GM21737 (cell line): ENCODE measurements around the gene ANKRD13C.
A peak's percentile ranks its signal among the peaks of the same experiment; 100 is the strongest.
"Not testable (repeated sequence)": the region's sequence is repeated elsewhere in the genome, so short reads cannot be mapped to it uniquely, and the experiment has no call there.

Experiments used
- ATAC-seq: cut with Tn5 transposase; IDR thresholded peaks from one replicate; pipeline ENCODE4 v1.9.1; 2021; ENCODE audit warnings: mild to moderate bottlenecking, moderate library complexity; ENCODE audit not compliant: unreplicated experiment

The ANKRD13C gene

GRCh38 chr1:70361727-70362398 is 7.3 kb upstream of the ANKRD13C start:
- no peak for ATAC-seq

DNA sequence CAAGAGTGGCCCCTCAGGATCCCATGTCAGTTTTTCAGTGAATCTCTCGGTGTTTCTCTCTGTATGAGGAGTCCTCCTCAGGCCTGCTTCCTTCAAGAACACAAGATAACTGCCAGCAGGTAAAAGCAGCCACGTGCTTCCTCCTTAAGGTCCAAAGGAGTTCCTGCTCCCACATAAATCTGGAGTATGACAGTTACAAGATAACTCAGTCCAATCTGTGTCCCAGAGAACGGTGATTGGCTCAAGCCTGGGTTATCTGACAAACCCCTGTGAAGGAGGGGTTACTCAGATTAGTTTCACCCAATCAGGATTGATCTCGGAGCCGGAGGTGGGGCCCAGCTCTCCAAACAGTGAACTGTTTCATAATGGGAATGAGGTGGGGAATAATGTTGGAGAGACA is 5.8 kb upstream of the ANKRD13C start:
- ATAC-seq: no peak

DNA sequence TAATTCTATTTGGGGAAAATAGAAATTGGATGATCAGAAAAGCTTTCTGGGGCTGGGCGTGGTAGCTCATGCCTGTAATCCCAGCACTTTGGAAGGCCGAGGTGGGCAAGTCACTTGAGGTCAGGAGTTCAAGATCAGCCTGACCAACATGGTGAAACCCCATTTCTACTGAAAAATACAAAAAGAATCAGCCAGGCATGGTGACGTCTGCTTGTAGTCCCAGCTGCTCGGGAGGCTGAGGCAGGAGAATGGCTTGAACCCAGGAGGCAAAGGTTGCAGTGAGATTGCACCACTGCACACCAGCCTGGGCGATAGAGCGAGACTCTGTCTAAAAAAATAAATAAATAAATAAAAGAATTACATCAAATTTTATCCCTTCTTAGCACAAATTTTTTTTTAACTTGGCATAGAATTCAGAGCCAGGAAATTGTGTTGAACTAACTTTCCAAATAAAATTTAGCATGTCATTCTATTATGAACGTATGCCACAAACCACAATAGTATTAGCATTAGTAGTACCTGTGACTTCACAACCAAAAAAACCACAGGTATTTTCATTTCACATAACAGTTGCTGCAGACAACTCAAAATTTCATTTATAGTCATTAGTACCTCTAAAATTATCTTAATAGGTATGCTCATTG is 4.5 kb upstream of the ANKRD13C start:
- peak; percentile 36 for ATAC-seq

DNA sequence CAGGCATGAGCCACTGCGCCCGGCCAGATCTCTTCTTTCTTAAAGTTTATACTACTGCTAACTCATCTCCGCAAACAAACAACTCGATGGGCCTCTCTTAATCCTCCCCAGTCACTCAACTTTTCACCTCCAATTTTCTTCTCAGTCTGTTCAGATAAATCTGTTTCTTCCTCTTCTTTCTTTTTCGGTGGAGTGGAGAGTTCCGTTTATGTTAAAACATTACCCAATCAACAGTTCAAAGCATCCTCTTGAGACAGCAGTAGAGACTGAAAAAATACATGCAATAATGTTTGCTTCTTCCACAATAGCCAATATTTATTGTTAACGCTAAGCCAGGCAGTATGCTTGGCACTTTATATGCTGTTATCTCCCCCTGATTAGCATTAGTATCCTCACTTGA is 1.4 kb upstream of the ANKRD13C start:
- no peak for ATAC-seq

GRCh38 chr1:70355111-70355407 is 537 bp upstream of the ANKRD13C start:
- no peak for ATAC-seq

GRCh38 chr1:70353601-70354331 is 756 bp downstream of the ANKRD13C start:
- ATAC-seq: peak; percentile 30

- ATAC-seq: no peak
Observed at GRCh38 chr1:70353044-70353443, 1.5 kb downstream of the ANKRD13C start.

DNA sequence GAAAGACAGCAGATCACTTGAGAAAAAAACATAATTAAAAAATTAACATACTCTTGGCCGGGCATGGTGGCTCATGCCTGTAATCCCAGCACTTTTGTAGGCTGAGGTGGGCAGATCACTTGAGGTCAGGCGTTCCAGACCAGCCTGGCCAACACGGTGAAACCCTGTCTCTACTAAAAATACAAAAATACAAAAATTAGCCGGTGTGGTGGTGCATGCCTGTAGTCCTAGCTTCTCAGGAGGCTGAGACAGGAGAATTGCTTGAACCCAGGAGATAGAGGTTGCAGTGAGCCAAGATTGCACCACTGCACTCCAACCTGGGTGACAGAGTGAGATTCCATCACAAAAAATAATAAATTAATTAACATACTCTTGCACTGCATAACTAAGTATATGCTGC is 4.7 kb downstream of the ANKRD13C start:
- not testable (repeated sequence) for ATAC-seq

- ATAC-seq: no peak
Observed at GRCh38 chr1:70348399-70349165, 5.9 kb downstream of the ANKRD13C start.

DNA sequence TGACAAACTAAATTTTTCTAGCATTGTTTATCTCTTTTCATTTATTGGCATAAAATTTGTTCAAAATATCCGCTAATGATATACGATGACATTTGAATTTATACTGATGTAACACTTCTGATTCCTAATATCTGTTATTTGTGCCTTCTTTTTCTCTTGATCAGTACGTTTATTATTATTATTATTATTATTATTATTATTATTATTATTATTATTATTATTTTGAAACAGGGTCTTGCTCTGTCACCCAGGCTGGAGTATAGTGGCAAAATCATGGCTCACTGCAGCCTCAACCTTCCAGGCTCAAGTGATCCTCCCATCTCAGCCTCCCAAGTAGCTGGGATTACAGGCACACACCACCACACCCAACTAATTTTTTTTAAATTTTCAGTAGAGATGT is 14.9 kb downstream of the ANKRD13C start:
- not testable (repeated sequence) for ATAC-seq

GRCh38 chr1:70336050-70336449 is 18.5 kb downstream of the ANKRD13C start:
- no peak for ATAC-seq

DNA sequence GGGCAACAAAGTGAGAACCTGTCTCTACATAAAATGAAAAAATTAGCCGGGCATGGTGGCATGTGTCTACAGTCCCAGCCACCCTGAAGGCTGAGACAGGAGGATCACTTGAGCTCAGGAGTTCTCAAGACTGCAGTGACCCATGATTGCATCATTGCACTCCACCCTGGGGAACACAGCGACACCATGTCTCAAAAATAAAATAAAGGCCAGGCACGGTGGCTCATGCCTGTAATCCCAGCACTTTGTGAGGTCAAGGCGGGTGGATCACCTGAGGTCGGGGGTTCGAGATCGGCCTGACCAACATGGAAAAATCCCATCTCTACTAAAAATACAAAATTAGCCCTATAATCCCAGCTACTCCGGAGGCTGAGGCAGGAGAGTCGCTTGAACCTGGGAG is 20.1 kb downstream of the ANKRD13C start:
- no peak for ATAC-seq

- ATAC-seq: no peak
Observed at GRCh38 chr1:70333245-70333644, 21.3 kb downstream of the ANKRD13C start.

GRCh38 chr1:70331962-70332361 is 22.6 kb downstream of the ANKRD13C start:
- ATAC-seq: no peak

DNA sequence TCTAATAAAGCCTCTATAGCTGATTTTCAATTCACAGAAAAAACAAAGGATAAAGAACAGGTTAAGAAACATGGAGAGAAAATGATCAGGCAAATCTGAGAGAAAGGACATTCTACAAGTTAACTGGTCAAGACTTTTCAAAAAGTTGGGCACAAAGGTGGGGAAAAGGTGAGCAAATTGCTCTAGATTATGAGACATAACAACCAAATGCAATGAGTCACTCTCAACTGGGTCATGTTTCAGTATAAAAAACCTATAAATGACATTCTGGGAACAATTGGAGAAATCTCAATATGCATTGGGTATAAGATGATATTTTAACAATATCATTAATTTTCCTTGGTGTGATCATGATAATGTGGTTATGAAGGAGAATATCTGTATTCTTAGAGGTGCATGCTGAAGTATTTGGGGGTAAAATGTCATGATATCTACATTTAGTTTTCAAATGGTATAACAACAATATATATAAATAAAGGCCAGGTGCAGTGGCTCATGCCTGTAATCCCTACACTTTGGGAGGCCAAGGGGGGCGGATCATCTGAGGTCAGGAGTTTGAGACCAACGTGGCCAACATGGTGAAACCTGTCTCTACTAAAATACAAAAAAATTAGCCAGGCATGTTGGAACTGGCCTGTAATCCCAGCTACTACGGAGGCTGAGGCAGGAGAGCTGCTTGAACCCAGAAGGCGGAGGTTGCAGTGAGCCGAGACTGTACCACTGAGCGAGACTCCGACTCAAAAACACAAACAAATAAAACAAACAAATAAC is 27.0 kb downstream of the ANKRD13C start:
- no peak for ATAC-seq

DNA sequence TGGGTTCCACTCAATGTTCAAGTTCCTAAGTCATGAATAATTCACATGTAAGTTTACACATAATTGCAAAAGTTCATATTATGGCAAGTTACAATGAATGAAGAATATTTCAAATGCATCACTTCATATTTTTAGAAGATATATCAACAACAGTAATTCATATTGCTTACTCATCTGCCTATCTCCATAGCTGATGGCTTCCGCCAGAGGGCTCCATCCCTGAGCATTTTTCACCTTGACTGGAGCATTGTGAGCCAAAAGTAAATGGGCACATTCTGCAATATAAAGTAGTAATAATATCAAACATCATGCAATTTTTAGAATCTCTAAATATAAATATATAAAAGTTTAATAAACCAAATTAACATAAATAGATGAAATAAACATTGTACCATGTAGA is 29.8 kb downstream of the ANKRD13C start:
- ATAC-seq: no peak

DNA sequence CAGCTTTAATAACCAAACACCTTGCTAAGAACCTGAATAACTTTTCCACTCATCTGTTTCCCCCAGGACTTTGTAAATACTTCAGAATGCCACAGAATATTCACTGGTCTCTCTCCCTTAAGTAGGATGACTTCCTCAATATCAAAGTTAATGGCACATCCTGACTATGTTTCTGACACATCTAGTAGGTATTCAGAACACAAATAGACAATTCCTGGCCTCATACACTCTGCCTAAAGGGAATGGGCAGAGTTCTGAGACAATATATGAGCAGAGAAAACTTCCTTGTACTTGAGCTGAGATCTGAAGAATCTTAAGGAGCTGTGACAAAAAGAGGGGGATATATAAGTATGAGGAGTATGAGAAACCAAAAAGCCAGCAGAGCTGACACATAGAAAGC is 34.8 kb downstream of the ANKRD13C start:
- ATAC-seq: no peak

- no peak for ATAC-seq
Observed at GRCh38 chr1:70318191-70318590, 36.3 kb downstream of the ANKRD13C start.

GRCh38 chr1:70317087-70317486 is 37.4 kb downstream of the ANKRD13C start:
- ATAC-seq: no peak

- no peak for ATAC-seq
Observed at GRCh38 chr1:70315782-70316181, 38.7 kb downstream of the ANKRD13C start.
